Glutamatergic neuron (in vitro differentiated cells): ENCODE measurements around the gene QDPR. TPM values are rescaled to one million over a fixed set of nuclear protein-coding genes. Genes with fewer than 3 reads are reported as not detected.

Experiments used
- DNase-seq: peaks from one replicate; pipeline ENCODE4 v3.0.0; 2022
- H3K27ac Mint-ChIP-seq: one replicate; pipeline ENCODE4 v1.8.0; 2020; ENCODE audit warnings: mild to moderate bottlenecking, mixed read lengths, inconsistent platforms; ENCODE audit not compliant: unreplicated experiment
- H3K27me3 Mint-ChIP-seq: one replicate; pipeline ENCODE4 v1.8.0; 2020; ENCODE audit warnings: mild to moderate bottlenecking, moderate library complexity, mixed read lengths, inconsistent platforms; ENCODE audit not compliant: unreplicated experiment
- H3K36me3 Mint-ChIP-seq: one replicate; pipeline ENCODE4 v1.8.0; 2020; ENCODE audit warnings: mild to moderate bottlenecking, mixed read lengths, inconsistent platforms; ENCODE audit not compliant: unreplicated experiment
- H3K4me1 Mint-ChIP-seq: one replicate; pipeline ENCODE4 v1.8.0; 2020; ENCODE audit warnings: mild to moderate bottlenecking, low read depth, mixed read lengths, inconsistent platforms; ENCODE audit not compliant: unreplicated experiment
- H3K4me3 Mint-ChIP-seq: one replicate; pipeline ENCODE4 v1.8.0; 2020; ENCODE audit warnings: mild to moderate bottlenecking, mixed read lengths, inconsistent platforms; ENCODE audit not compliant: unreplicated experiment
- H3K9me3 Mint-ChIP-seq: one replicate; pipeline ENCODE4 v1.8.0; 2020; ENCODE audit warnings: mild to moderate bottlenecking, moderate library complexity, mixed read lengths, inconsistent platforms; ENCODE audit not compliant: unreplicated experiment
- total RNA-seq: library from RNA; stranded (reverse); fragmentation: NEBNext Ultra II Directional; extraction: Animal tissue kit (Norgen Biotek cat#: 25700); gene quantifications from one replicate; pipeline ENCODE4 v1.2.1, GENCODE V29; 2021; ENCODE audit not compliant: unreplicated experiment
- TF ChIP-seq, protein P1 (sequence below): fragments of 200-600 bp; sonication (generic); IDR thresholded peaks from one replicate; pipeline ENCODE4 v1.5.0; 2021; ENCODE audit not compliant: partially characterized antibody, unreplicated experiment

Gene QDPR
- total RNA-seq, 1 donor from 2014 or later = 31.6 TPM

DNA sequence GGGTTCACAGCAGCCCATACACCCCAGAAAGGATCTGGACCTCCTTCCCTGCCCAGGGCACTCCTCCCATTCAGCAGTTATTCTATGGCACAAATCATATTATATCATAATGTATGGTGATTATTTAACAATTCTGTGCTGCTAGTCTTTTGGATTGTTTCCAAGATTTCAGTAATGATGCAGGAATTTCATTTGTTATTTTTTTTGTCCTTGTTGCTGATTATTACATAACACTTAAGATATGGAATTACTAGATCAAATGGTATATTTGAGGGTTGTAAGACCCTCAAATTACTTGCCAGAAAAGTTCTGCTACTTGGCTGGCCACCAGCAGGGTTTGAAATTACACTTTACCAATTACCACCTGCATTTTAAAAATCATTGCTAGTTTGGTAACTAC is 36.4 kb downstream of the QDPR start:
- TF ChIP-seq, protein P1, sequence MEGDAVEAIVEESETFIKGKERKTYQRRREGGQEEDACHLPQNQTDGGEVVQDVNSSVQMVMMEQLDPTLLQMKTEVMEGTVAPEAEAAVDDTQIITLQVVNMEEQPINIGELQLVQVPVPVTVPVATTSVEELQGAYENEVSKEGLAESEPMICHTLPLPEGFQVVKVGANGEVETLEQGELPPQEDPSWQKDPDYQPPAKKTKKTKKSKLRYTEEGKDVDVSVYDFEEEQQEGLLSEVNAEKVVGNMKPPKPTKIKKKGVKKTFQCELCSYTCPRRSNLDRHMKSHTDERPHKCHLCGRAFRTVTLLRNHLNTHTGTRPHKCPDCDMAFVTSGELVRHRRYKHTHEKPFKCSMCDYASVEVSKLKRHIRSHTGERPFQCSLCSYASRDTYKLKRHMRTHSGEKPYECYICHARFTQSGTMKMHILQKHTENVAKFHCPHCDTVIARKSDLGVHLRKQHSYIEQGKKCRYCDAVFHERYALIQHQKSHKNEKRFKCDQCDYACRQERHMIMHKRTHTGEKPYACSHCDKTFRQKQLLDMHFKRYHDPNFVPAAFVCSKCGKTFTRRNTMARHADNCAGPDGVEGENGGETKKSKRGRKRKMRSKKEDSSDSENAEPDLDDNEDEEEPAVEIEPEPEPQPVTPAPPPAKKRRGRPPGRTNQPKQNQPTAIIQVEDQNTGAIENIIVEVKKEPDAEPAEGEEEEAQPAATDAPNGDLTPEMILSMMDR = no peak
- no peak for DNase-seq
- no peaks in the 10 kb centered on the region for H3K36me3 Mint-ChIP-seq
- H3K27me3 Mint-ChIP-seq = peaks cover 7% of the 10 kb centered on the region
- peaks cover 3% of the 10 kb centered on the region for H3K9me3 Mint-ChIP-seq
- no peak overlapping the region for H3K4me3 Mint-ChIP-seq
- H3K4me1 Mint-ChIP-seq = peaks cover 18% of the 10 kb centered on the region
- no peak overlapping the region for H3K27ac Mint-ChIP-seq

DNA sequence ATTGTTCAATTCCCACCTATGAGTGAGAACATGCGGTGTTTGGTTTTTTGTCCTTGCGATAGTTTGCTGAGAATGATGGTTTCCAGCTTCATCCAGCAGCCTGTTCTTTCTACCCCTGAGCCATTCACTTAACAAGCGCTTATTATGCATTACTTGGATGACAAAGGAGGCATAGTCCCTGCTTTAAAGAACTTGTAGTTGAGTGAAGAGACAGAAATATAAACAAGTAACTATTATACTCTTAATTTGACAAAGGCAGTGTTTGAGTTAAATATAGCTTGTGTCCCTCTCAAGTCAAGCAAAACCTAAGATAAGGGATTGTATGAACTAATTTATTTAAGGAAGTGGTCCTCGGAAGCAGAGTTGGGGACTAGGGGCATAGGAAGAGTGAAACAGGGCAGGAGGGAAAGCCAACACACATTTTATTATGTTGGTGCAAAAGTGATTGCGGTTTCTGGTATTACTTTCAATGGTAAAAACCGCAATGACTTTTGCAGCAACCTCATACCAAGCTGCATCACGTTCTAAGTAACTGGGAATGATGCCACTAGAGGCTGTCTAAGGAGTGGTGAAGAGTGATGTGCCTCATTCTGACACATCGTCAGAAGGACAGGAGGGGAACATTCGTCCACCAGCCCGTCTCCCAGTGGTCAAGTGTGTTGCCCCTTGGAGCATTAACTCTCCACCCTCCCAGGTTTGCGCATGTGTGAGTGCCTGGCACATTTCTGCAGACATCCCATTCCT is 41.8 kb downstream of the QDPR start:
- Mint-ChIP-seq H3K36me3 (no peaks in the 10 kb centered on the region), H3K27me3 (peaks cover 1% of the 10 kb centered on the region), H3K4me1 (no peaks in the 10 kb centered on the region), H3K27ac (no peak overlapping the region), H3K4me3 (no peak overlapping the region), H3K9me3 (peaks cover 5% of the 10 kb centered on the region)
- TF ChIP-seq, protein P1 = no peak
- DNase-seq = no peak

DNA sequence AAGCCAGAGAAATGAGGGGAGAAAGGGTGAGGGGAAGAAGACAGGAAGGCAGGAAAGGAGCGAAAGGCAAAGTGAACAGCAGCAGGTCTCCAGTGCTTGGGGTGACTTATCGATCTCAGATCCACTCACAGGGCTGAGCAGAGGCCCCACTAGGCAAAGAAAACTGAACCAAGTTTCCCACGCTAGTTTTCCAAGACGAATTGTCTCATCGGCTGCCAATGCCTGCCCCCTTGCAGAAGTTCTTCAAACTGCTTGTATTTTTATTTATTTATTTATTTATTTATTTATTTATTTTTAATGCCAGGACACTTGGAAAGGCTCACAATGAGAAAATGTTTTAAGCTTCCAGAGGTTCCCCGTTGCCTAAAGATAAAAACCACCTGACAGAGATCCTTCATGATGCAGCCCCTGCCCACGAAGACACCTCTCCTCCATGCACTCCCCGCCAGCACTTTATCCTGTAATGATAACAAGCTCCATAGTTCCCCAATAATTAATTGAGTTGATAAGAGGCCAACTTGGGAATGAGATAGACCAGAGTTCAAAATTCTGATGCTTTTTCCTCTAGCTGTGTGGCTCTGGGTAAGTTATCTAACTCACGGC is 43.2 kb downstream of the QDPR start:
- H3K4me1 Mint-ChIP-seq = no peaks in the 10 kb centered on the region
- H3K4me3 Mint-ChIP-seq = no peak overlapping the region
- TF ChIP-seq, protein P1 = peak; percentile 84
- peaks cover 1% of the 10 kb centered on the region for H3K27me3 Mint-ChIP-seq
- peak; percentile 21 for DNase-seq
- H3K27ac Mint-ChIP-seq = no peak overlapping the region
- peaks cover 5% of the 10 kb centered on the region for H3K9me3 Mint-ChIP-seq
- H3K36me3 Mint-ChIP-seq = no peaks in the 10 kb centered on the region

DNA sequence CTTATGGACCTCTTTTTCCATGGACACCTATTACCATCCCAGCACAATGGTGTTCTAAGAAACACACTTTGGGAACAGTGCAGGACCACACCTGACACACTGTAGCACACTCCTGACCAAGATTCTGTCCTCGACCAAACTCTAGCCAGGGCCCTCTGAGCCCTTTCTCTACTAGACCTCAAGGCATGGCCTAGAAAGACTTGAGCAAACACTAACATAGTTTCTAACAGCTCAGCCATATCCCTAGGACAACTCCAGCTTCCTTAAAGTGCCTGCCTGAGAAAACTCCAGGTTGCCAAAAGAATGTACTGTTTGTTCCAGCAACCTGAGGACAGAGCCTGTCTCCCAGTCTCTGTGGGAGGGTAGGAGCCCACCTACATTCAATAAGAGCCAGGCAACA is 48.3 kb downstream of the QDPR start:
- H3K27ac Mint-ChIP-seq = no peak overlapping the region
- no peak for DNase-seq
- no peaks in the 10 kb centered on the region for H3K36me3 Mint-ChIP-seq
- no peaks in the 10 kb centered on the region for H3K27me3 Mint-ChIP-seq
- no peaks in the 10 kb centered on the region for H3K9me3 Mint-ChIP-seq
- TF ChIP-seq, protein P1 = no peak
- peaks cover 3% of the 10 kb centered on the region for H3K4me1 Mint-ChIP-seq
- H3K4me3 Mint-ChIP-seq = no peak overlapping the region

DNA sequence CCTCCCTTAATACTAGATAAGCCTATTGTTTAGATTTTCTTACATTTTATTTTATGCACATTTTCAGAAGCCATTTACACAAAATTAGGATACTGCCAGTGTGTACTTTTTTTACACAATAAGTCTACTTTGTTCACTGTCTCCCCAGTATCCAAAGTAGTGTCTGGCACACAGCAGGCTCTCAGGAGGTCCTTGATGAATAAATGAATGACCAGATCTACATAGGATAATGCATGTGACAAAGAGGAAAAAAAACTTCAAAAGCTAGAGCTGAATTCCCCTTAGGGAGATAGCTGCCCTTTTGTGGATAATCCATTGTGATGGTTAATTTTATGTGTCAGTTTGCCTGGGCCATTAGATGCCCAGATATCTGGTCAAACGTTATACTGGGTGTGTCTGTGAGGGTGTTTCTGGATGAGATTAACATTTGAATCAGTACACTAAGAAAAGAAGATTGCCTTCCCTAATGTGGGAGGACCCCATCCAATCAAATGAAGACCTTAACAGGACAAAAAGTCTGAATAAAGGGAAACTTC is 61.6 kb downstream of the QDPR start:
- H3K4me3 Mint-ChIP-seq = no peak overlapping the region
- TF ChIP-seq, protein P1 = no peak
- H3K9me3 Mint-ChIP-seq = peaks cover 6% of the 10 kb centered on the region
- no peaks in the 10 kb centered on the region for H3K27me3 Mint-ChIP-seq
- DNase-seq = no peak
- peaks cover 11% of the 10 kb centered on the region for H3K36me3 Mint-ChIP-seq
- no peaks in the 10 kb centered on the region for H3K4me1 Mint-ChIP-seq
- no peak overlapping the region for H3K27ac Mint-ChIP-seq
